Limb (tissue), 2 donors: Measurements from ENCODE around the gene CD300LB.
A peak's percentile ranks its signal among the peaks of the same experiment; 100 is the strongest.
"Not testable (repeated sequence)": the region's sequence is repeated elsewhere in the genome, so short reads cannot be mapped to it uniquely, and the experiment has no call there.

Experiments used
- DNase-seq, 2 donors: peaks; one replicate each; pipeline ENCODE4 v3.0.0-alpha.2; 2016; ENCODE audit errors: extremely low spot score in 2 of 2

The CD300LB gene

DNA sequence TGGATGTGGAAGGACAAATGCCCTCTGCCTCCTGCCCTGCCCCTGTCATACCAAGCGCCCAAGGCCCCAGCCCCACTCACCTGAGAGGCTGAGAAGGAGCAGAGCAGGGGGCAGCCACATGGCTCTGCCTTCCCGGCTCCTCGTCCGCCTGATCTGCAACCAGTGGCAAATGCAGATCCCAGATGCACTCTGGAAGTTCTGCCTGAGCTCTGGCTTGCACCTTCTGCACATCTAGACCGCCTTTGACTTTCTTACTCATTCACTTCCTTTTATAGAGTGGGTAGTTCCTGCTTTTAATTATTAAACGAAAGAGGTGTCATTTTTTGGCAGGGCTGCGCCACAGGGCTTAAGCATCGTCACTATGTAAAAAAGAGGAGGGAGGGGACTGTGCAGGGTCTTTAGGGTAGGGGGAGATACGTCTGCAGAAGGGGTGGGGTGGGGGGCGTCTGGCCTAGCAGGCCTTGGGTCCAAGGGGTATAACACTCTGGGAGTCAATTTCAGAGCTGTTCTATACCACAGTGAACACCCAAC is at the start of gene CD300LB:
Gene CD300LB, minus strand, starts transcription at position 245 of the 531 bp plus-strand sequence. Its CDS starts 125 bp downstream, at position 120.
- no peak for DNase-seq

DNA sequence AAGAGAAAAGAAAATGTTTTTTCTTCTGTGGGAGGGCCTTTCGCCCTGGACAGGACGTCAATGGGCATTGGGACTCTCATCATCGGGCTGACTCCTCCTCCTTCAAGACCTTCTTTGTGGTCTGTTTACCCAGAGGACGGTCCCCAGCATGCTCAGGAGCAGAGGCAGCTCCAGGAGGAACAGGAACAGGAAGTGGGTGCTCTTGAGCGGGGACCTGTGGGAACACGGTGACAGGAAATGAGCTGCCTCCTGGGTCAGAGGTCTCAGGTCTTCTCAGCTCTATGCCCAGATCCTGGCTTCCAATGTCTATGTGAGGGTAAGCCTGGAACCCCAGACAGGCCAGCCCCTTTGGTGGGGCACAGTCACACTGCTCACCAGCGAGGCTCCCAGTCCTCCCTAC is 48.6 kb upstream of the CD300LB start:
- DNase-seq: no peak

DNA sequence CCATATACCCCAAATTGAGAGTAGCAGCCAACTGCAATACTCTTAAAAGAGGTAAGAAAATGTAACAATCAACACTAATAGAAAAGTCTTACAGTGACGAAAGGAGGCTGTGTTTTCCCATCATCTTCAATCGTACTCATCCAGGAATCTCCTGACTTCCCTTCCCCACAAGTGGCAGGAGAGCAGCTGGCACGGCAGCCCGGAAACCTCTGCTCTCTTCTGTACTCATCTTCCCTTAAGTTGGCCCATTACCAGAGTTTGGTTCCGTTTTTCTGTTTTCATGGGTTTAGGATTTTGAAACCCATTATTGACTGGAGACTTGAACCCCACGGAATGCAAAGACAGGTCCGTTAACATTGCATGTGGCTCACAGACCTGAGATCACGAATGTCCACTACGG is 47.7 kb upstream of the CD300LB start:
- no peak for DNase-seq

DNA sequence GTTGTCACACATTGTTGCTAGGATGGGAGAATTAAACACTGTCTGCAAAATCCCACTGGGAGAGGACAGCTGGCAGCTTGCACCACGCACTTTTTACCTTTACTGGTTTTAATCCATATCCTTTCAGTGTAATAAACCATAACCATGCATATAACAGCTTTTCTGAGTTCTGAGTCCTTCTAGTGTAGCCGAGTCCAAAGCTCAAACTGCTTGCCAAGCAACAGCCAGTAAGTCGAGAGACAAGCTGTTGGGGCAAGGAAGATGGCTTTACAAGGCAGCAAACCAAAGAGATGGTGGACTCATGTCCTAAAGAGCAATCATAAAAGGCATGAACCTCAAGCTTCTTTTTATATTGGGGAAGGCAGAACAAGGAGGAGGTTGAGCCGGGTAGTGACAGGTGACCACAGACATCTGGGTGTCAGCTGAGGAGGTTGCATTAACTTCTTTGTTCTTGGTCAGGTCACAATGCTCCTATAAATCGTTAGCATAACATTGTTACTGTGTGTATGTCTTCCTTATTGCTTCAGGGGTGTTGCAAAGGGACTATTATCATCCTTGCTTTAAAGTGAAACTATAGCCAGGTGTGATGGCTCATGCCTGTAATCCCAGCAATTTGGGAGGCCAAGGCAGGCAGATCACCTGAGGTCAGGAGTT is 43.3 kb upstream of the CD300LB start:
- no peak for DNase-seq

DNA sequence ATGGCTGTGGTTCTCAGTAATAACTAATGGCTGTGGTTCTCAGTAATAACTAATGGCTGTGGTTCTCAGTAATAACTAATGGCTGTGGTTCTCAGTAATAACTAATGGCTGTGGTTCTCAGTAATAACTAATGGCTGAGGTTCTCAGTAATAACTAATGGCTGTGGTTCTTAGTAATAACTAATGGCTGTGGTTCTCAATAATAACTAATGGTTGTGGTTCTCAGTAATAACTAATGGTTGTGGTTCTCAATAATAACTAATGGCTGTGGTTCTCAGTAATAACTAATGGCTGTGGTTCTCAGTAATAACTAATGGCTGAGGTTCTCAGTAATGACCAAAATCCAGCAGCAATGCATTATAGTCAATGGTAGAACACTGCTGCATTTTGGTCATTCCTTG is 42.4 kb upstream of the CD300LB start:
- DNase-seq: not testable (repeated sequence)

DNA sequence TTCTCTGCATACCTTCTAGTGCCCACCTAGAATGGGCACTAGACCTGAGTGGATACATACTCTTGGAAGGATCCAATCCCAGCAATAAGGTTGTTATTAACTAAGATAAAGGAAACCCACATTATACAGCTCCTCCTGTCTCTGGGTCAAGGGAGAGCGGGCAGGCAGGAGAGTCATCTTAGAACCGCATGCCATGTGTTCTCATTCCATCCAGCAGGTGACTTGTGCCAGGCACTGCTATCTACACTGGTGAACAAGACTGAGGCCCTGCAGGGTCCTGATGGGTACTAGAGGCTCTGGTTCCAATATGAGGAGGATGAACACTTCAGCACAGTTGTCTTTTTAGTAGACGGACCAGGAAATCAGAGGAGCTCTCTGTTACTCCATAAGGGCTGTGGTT is 41.9 kb upstream of the CD300LB start:
- DNase-seq: no peak

DNA sequence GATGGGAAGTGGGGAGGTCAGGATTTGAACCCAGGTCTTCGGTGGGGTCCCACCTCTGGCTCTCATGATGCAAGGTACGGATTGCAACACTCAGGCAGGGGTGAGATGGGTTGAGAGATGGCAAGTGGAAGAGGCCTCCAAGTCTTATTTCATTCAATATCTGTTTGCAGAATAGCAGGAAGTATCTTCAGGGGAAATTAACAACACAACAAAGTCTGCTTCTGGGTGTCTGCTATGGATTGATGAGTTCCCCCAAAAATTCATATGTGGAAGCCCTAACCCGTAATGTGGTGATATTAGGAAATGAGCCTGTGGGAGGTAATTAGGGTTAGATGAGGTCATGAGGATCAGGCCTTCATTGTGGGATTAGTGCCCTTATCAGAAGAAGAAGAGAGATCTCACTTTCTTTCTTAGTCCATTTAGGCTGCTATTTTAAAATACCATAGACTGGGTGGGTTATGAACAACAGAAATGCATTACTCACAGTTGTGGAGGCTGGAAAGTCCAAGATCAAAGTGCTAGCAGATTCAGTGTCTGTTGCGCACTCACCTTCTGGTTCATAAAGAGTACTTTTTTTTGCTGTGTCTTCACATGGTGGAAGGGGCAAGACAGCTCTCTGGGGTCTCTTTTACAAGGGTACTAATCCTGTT is 40.5 kb upstream of the CD300LB start:
- DNase-seq: no peak

DNA sequence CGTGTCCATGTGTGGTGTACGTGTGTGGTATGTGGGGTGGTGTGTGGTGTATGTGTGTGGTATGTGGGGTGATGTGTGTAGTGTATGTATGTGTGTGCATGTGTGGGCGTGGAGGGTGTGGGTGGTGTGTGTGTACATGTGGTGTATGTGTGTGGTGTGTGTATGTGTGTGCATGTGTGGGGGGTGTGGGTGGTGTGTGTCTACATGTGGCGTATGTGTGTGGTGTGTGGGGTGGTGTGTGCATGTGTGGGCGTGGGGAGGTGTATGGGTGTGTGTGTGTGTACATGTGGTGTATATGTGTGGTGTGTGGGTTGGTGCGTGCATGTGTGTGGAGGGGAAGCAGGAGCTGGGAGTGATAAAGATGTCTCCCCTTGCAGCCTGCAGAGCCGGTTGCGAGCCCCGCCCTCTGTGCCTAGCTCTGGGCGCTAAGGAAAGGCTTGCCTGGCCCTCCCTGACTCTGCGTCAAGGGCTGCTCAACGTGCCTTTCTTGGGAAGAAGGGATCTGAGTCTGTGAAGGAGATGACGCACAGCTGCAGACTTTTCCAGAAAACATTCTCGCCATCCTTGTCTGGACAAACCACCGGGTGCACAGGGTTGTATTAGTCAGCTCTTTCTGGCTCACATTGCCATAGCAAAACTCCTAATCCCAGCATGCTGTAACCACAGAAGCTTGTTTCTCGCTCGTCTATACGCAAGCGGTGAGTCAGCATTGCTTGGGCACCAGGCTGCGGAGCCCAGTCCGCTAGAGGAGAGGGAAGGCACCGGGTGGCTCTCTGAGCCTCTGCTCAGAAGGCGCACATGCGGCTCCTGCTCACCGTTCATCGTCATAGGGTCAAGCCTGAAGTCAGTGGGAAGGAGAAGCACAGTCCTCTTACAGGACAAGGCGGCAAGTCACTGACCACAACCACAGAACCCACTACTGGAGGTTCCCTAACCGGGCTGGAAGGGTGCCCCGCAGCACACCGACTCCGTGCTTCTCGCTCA is 38.0 kb upstream of the CD300LB start:
- peak in 1 of 2 donors; percentile 3 for DNase-seq

DNA sequence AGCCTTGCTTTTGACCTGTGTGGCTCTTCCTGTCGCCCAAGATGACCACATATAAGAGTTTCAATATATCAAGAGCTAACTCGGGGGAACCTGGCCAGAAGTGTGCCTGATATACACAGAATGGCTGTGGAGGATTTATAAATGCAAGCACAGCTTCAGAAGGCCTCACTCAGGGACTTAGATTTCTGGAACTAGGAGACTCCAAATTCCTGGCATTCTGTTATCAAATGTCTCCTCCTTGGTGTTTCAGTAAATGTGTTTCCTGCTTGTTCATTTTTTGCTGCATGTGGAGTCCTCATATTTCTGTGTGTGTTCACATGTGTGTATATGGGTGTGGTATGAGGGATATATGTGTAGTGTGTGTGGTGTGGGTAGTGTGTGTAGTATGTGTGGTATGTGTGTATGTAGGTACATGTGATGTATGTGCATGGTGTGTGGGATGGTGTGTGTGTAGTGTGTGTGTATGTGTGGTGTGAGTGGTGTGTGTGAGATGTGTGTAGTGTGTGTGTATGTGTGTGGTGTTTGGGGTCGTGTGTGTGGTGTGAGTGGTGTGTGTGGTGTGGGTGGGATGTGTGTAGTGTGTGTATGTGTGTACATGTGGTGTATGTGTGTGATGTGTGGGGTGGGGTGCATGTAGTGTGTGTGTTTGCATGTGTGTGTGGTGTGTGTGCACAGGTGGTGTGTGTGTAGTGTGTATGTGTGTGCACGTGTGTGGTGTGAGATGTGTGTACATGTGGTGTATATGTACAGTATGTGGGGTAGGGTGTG is 37.0 kb upstream of the CD300LB start:
- no peak for DNase-seq

DNA sequence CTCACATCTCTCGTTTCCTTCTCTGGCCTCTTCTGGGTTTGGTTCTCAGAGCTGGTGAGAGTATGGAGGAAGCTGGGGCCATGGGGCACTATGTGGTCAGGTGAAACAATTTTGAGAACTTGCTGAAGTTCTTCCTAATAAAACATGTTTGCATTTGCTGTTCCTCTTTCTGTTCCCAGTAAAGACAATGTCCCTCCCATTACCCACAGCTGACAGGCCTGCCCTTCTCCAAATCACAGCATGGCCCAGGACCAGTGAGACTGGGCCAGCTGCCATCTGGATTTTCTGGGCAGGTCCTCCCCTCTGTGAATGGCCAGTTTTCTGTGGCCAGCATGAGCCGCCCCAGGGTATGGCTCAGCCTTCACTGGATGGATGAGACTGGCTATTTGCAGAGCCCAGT is 36.1 kb upstream of the CD300LB start, which contains the start of gene CD300H:
Gene CD300H, minus strand, starts transcription at position 113 of the 400 bp plus-strand sequence.
- no peak for DNase-seq

DNA sequence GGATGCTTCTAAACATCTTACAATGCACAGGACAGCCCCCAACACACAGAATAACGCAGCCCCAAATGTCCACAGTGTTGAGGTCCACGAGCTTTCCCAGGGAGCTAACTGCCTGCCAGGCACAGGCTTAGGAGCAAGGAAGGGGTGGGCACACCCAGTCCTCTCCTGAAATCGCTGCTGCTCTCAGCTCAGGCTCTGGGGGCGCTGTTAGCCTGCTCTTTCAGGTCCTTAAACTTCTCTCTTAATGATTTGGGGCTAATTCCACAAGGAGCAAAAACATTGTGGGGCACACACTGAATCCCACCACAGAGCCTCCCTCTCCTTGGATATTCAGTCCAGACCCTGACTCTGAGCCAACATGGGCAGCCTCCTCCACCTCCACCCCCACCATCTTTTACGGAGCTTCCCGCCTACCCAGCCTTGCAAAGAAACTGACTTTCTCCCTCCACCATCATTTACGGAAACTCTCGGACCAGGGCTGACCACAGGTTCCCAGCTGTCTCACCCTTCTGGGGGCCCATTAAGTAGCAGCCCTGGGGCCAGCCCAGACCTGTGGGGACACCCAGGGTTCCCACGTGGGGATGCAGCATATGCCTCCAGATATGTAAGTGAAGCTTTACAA is 35.0 kb upstream of the CD300LB start:
- DNase-seq: no peak

DNA sequence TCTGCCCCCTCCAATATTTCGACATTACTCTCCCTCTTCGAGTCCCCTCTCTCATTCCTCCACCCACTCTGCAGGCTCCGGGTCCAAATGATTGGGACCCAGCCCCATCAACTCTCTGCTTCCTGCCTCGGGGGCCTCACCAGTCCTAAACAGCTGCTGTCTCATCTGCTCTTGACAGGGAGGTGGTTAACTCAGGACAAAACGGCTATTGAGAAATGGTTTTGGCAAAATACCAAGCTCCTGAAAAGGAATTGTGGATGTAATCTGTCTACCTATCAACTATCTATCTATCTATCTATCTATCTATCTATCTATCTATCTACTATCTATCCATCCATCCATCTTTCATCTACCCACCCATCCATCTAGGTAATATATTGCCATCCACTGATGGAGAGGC is 33.9 kb upstream of the CD300LB start:
- no peak for DNase-seq

DNA sequence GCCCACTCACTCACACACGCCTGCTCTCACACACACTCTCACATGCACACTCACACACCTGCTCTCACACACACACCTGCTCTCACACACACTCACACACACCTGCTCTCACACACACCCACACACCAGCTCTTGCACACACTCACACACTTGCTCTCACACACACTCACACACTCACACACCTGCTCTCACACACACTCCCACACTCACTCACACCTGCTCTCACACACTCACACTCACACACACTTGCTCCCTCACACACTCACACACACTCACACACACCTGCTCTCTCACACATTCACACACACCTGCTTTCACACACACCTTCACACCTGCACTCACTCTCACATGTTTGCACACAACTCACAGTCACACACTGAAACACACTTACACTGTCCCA is 32.1 kb upstream of the CD300LB start:
- no peak for DNase-seq

DNA sequence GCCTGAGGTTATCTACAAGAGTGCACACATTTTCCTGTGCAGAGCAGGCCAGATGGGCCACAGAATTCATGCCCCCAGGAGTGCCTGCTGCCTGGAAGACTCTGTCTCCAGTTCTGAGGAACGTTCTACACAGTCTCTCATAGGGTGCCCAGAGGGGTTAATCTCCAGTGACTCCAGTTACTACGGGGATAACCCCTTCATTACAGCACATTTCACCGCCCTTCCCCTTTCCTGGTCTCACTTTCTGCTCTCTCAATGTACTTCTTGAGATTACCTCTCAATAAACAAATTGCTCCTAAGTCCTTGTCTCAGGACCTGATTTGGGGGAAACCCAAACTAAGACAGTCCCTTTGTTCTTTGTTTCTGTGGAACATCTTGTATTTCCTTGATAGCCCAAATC is 30.3 kb upstream of the CD300LB start:
- DNase-seq: no peak

DNA sequence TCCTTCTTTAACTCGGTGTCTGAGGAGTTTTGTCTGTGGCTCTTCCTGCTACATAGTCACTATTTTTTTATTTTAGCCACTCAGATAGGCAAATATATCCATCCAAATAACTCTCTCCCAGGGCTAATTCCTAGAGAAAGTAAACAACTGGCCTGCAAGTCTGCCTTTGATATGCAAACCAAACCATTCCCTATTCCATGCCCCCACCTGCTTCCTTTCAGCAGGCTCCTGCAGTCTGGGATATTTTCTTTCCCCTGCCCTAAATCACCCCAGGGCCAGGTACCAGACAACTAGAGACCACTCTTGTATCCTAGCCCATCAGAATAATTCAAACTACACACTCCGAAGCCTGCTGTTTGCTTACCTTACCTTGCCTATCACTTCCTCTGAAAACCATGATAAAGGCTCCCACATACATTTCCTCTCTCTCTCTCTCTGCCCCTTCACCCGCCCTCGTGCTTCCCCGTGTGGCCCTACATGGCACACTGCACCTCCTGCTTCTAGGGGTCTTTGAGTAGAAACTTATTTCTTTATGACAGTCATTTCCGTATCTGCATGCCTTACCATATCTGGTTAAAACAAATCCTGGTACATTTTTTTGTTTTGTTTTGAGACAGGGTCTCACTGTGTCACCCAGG is 27.7 kb upstream of the CD300LB start:
- DNase-seq: no peak

DNA sequence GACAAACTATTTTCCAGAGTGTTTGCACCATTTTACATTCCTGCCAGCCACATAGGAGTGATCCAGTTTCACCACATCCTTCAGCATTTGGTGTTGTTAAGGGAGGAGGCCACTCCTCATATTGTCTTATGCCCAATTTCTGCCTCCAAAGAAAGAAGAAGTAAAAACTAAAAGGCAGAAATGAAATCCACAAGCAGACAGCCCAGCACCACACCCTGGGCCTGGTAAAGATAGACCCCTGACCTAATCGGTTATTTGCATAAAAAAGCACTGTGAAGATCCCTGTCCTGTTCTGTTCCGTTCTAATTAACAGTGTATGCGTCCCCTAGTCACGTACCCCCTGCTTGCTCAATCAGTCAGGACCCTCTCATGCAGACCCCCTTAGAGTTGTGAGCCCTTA is 27.1 kb upstream of the CD300LB start:
- not testable (repeated sequence) for DNase-seq

DNA sequence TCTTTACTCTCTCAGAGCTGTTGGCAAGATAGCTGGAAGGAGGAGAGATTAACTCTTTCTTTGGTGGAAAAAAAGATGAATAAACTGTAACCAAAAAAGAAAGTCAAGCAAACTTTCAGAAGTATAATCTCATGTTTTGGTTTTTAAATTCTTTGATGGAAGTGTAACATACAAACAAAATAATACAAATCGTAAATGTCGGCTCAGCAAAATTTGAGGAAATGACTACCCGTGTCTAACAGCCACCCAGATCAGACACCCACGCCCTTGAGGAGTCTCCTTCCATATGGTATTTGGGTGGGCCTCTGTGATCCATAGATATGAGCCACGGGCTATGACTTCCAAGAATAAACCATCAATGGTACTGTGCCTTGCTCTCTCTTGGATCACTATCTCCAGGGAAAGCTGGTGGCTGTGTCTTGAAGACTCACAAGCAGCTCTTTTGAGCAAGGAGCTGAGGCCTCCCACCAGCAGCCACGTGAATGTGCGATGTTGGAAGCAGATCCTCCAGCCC is 24.2 kb upstream of the CD300LB start:
- no peak for DNase-seq

DNA sequence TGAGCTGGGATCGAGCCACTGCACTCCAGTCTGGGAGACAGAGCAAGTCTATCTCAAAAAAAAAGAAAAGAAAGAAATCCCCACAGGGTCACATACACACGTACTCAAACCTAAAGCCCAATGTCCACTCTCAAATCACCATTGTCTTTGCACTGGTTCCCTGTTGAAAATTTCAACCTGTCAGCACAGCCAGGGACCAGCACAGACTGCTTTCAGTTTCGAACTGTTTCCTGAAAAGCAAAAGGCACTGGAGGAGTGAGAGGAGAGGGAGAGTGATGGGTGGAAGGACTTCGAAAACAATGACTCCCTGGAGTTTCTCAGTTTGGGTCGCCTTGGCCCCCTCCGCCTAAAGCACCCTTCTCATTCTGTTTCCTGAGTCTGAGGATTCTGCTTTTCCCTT is 23.6 kb upstream of the CD300LB start:
- no peak for DNase-seq

DNA sequence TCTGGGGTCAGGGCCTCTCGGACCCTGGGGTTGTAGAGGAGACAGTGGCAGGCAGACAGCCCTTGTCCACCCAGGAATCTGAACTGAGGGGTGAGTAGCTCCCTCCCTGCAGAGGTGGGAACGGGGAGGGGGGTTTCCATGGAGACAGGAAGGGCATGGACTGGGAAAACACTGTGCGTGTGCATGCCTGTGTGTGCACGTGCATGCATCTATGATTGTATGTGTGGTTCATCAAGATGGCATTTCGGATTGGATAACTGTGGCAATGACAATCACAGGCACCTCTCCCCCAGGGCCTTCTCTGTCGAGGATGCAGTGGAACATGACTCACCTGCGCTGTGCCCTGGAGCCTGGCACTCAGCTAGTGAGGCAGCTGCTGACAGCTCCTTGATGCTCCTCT is 20.8 kb upstream of the CD300LB start:
- no peak for DNase-seq

DNA sequence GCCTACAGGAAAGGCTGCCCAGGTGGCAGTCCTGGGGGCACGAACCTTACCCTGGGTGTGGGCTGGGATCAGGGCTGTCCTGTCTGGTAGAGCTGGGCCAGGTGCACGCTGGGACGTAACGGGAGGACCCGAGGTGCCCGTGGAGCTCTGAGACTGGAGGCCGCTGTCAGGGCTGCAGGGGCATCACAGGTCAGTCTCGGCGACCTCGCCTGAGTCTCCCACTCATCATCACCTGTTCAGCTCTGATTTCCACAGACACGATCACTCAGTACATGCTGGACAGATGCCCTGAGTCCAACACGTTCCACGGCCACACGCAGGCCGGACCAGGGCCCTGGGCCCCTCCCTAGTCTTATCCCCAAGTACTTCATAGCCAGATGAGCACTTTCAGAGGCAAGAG is 19.3 kb upstream of the CD300LB start:
- DNase-seq: no peak
